Thoracic aorta endothelial cell (primary cell): Measurements from ENCODE around the gene RPS6KA1. TPM values are rescaled to one million over a fixed set of nuclear protein-coding genes. Genes with fewer than 3 reads are reported as not detected.

Experiments
- small RNA-seq: library from RNA; depleted of rRNA; stranded (forward); fragments of <200 nt; gene quantifications from one replicate; pipeline ENCODE3, GENCODE V24; 2012
- total RNA-seq: library from RNA; depleted of rRNA; stranded (reverse); fragments of >200 nt; gene quantifications from 2 replicates; pipeline ENCODE4 v1.2.3, GENCODE V29; 2012

RPS6KA1 gene
- 12.1 and 18.1 TPM in 2 replicates for total RNA-seq

DNA sequence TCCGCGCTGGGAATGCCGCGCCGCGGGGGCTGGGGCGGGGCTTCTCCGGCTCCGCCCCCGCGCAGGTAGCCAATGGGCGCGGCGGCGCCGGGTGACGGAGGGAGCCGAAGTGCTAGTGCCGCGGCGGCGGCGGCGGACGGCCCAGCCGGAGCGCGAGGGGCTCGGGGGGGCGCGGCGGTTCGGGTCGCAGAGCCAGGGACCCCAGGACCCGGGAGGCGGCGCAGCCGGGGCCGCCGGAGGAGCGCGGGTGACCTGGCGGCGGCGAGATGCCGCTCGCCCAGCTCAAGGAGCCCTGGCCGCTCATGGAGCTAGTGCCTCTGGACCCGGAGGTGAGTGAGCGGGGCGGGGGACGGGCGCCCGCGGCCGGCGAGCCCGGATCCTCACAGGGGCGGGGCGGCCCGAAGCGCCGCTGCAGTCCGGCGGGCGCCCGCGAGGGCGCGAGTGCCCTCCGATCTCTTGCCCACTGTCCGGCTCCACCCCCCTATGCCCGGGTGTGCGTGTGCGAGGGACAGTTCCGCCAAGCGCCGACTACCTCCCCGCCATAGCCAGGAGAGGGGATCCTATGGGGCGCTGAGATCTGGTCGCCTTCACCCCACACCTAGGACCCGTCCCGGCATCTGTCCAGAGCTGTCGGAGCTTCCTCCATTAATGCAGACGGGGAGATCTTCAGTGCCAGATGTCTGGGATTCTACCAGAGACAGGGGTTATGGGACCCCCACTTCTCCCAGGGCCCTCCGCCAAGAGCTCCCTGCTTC, at the start of gene RPS6KA1:
Gene RPS6KA1, plus strand, starts transcription at position 107 of the 755 bp plus-strand sequence. Its CDS starts 160 bp downstream, at position 267.

Small RNAs within 50 kb of the gene (small RNA-seq; reads per million reads assigned to genes)
- not detected for gene MIR1976
- not detected for gene RF00019
- gene RNU7-29P = not detected

Other genes with a start within 250 kb of the RPS6KA1 start
- gene SH3BGRL3, start 249.7 kb upstream of the RPS6KA1 start, total RNA-seq = 33.6 and 41.1 TPM in 2 replicates
- 2.7 and 4.5 TPM in 2 replicates for gene UBXN11, start 223.1 kb upstream of the RPS6KA1 start, total RNA-seq
- not detected in 2 replicates for gene CD52, start 211.8 kb upstream of the RPS6KA1 start, total RNA-seq
- not detected in 2 replicates for gene CRYBG2, start 175.6 kb upstream of the RPS6KA1 start, total RNA-seq
- gene ZNF683, start 157.0 kb upstream of the RPS6KA1 start, total RNA-seq = not detected in 2 replicates
- not detected in 2 replicates for gene LIN28A, start 118.9 kb upstream of the RPS6KA1 start, total RNA-seq
- gene DHDDS, start 97.4 kb upstream of the RPS6KA1 start, total RNA-seq = 58.9 and 68.2 TPM in 2 replicates
- gene HMGN2, start 57.3 kb upstream of the RPS6KA1 start, total RNA-seq = 320 and 391 TPM in 2 replicates
- gene ARID1A, start 166.3 kb downstream of the RPS6KA1 start, total RNA-seq = 40.4 and 47.7 TPM in 2 replicates